HepG2 (cell line): ENCODE data around the gene GRK5. TPM values are rescaled to one million over a fixed set of nuclear protein-coding genes. Genes with fewer than 3 reads are reported as not detected.

Experiments
- ARNT2 ChIP-seq: sonication (generic); formaldehyde crosslinking; IDR thresholded peaks from 2 replicates; pipeline ENCODE4 v1.8.0; 2022; ENCODE audit warnings: mild to moderate bottlenecking, low read depth, missing genetic modification reagents, moderate library complexity
- CC2D1A ChIP-seq: sonication (generic); formaldehyde crosslinking; IDR thresholded peaks from 2 replicates; pipeline ENCODE4 v1.8.1; 2023; ENCODE audit warnings: mild to moderate bottlenecking, missing genetic modification reagents
- CEBPB ChIP-seq: IDR thresholded peaks from 2 replicates; pipeline ENCODE4 v1.6.1; 2011; ENCODE audit warnings: low read depth, low read length, improper control_type of control experiment, borderline replicate concordance
- CREM ChIP-seq, 2 experiments: sonication (generic) in 1 of 2; formaldehyde crosslinking in 1 of 2; IDR thresholded peaks; 2 replicates each; pipeline versions ENCODE4 v1.4.0 to v1.6.1; 2016 to 2020; ENCODE audit warnings: antibody characterized with exemption in 1 of 2, mild to moderate bottlenecking in 1 of 2, missing genetic modification reagents in 1 of 2
- ETV5 ChIP-seq: IDR thresholded peaks from 2 replicates; pipeline ENCODE4 v1.6.1; 2018; ENCODE audit warnings: missing biosample characterization, missing genetic modification reagents, inconsistent platforms, borderline replicate concordance
- FOSL2 ChIP-seq: sonication (generic); formaldehyde crosslinking; IDR thresholded peaks from 2 replicates; pipeline ENCODE4 v1.4.0; 2020; ENCODE audit warnings: missing genetic modification reagents
- FOXA3 ChIP-seq: IDR thresholded peaks from 2 replicates; pipeline ENCODE4 v1.6.1; 2016; ENCODE audit warnings: missing genetic modification reagents, missing compliant biosample characterization
- GATAD2A ChIP-seq: IDR thresholded peaks from 2 replicates; pipeline ENCODE4 v1.6.1; 2016
- HNRNPLL ChIP-seq: fragments of 200-400 bp; formaldehyde crosslinking; IDR thresholded peaks from 2 replicates; pipeline ENCODE4 v1.6.1; 2017; ENCODE audit warnings: mild to moderate bottlenecking, low read depth, low read length; ENCODE audit not compliant: poor library complexity, severe bottlenecking
- MED1 ChIP-seq: sonication (generic); formaldehyde crosslinking; IDR thresholded peaks from 2 replicates; pipeline ENCODE4 v1.4.0; 2020; ENCODE audit warnings: missing genetic modification reagents
- MXI1 ChIP-seq: IDR thresholded peaks from 3 replicates; pipeline ENCODE4 v1.6.1; 2012; ENCODE audit warnings: low read depth, low read length, inconsistent platforms, borderline replicate concordance
- RARA ChIP-seq: IDR thresholded peaks from 2 replicates; pipeline ENCODE4 v1.6.1; 2016; ENCODE audit warnings: missing genetic modification reagents, missing compliant biosample characterization
- RBM22 ChIP-seq: fragments of 200-400 bp; formaldehyde crosslinking; optimal IDR thresholded peaks from 2 replicates; pipeline ENCODE3; 2017; ENCODE audit warnings: mild to moderate bottlenecking, low read length, moderate library complexity
- SAP130 ChIP-seq: IDR thresholded peaks from 2 replicates; pipeline ENCODE4 v1.6.1; 2016; ENCODE audit warnings: low read depth
- SYNCRIP ChIP-seq: fragments of 200-400 bp; formaldehyde crosslinking; IDR thresholded peaks from 2 replicates; pipeline ENCODE4 v1.6.1; 2018; ENCODE audit warnings: mild to moderate bottlenecking, low read depth, low read length; ENCODE audit not compliant: insufficient read depth
- ZC3H4 ChIP-seq: sonication (generic); formaldehyde crosslinking; IDR thresholded peaks from 2 replicates; pipeline ENCODE4 v1.4.0; 2020; ENCODE audit warnings: missing genetic modification reagents, borderline replicate concordance
- ZFP1 ChIP-seq: IDR thresholded peaks from 2 replicates; pipeline ENCODE4 v1.6.1; 2016
- ZNF460 ChIP-seq: sonication (generic); formaldehyde crosslinking; IDR thresholded peaks from 2 replicates; pipeline ENCODE4 v1.5.1; 2020; ENCODE audit warnings: missing genetic modification reagents, mild to moderate bottlenecking, borderline replicate concordance
- polyA plus RNA-seq, 8 experiments: library from polyadenylated mRNA; depleted of rRNA in 3 of 8; stranded (reverse) in 7 of 8; unstranded in 1 of 8; fragments of >200 nt; fragmentation: Illumina TruSeq in 4 of 8; extraction: Trizol in 4 of 8; gene quantifications; 2 replicates each; pipeline versions ENCODE4 v1.2.1 to v1.2.3, GENCODE V29; 2011 to 2016; ENCODE audit warnings: low read depth in 4 of 8, missing spikeins in 1 of 8, mixed read lengths in 1 of 8; ENCODE audit not compliant: insufficient read depth in 1 of 8
- total RNA-seq, 5 experiments: library from RNA; depleted of rRNA; stranded (reverse); fragments of >200 nt; fragmentation: Illumina TruSeq; extraction: Trizol; gene quantifications; 2 replicates each; pipeline ENCODE4 v1.2.3, GENCODE V29; 2016; ENCODE audit warnings: low read depth in 1 of 5
- TF ChIP-seq, protein P1 (sequence below): sonication (generic); IDR thresholded peaks from 2 replicates; pipeline ENCODE4 v1.6.1; 2016; ENCODE audit warnings: low read depth, borderline replicate concordance
- TF ChIP-seq, protein P2 (sequence below): sonication (generic); formaldehyde crosslinking; IDR thresholded peaks from 2 replicates; pipeline ENCODE4 v1.5.1; 2020; ENCODE audit warnings: mild to moderate bottlenecking, missing genetic modification reagents, borderline replicate concordance
- TF ChIP-seq, protein P3 (sequence below): IDR thresholded peaks from 2 replicates; pipeline ENCODE4 v1.6.1; 2012; ENCODE audit warnings: low read length, improper control_type of control experiment
- TF ChIP-seq, protein P4 (sequence below): IDR thresholded peaks from 2 replicates; pipeline ENCODE4 v1.6.1; 2016; ENCODE audit warnings: missing biosample characterization, missing genetic modification reagents, low read depth
- TF ChIP-seq, protein P5 (sequence below): sonication (generic); formaldehyde crosslinking; IDR thresholded peaks from 2 replicates; pipeline ENCODE4 v1.4.0; 2020; ENCODE audit warnings: missing genetic modification reagents, borderline replicate concordance

Gene GRK5
- total and polyA plus RNA-seq, 2 of the 13 experiments (the other 11 are each of a cell fraction or from before 2014, with no cell fraction given): 10.4 to 12.6 TPM

DNA sequence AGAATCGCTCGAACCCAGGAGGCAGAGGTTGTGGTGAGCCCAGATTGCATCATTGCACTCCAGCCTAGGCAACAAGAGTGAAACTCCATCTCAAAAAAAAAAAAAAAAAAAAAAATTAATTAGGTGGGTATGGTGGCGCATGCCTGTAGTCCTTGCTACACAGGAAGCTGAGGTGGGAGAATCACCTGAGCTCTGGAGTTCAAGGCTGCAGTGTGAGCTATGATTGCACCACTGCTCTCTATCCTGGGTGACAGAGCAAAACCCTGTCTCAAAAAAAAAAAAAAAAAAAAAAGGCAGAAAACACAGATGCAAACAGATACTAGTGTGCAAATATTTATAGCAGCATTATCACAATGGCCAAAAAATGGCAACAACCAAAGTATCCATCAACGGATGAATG, 200.7 kb downstream of the GRK5 start (continued):
- TF ChIP-seq ARNT2 (no peak), CC2D1A (CRISPR knock-in tag) (no peak), MXI1 (no peak), RARA (CRISPR knock-in tag) (peak; percentile 76), HNRNPLL (no peak), ZC3H4 (no peak), FOXA3 (CRISPR knock-in tag) (0 out of 2 replicates have a peak, but pooled peaks have one; percentile 8), ZNF460 (CRISPR knock-in tag) (peak; percentile 46; the same call in 1 of the 2 replicates), ETV5 (CRISPR knock-in tag) (peak; percentile 40; the same call in 1 of the 2 replicates), RBM22 (no peak), GATAD2A (CRISPR knock-in tag) (0 out of 2 replicates have a peak, but pooled peaks have one; percentile 32), MED1 (peak; percentile 65; the same call in 1 of the 2 replicates), CEBPB (peak; percentile 59; the same call in 1 of the 2 replicates), SYNCRIP (no peak), FOSL2 (CRISPR knock-in tag) (0 out of 2 replicates have a peak, but pooled peaks have one; percentile 13), CREM (IDR thresholded peaks at IDR 0.05) (0 out of 2 replicates have a peak, but pooled peaks have one; percentile 22), CREM (CRISPR knock-in tag; IDR thresholded peaks at IDR 0.05) (no peak), ZFP1 (CRISPR knock-in tag) (no peak), SAP130 (CRISPR knock-in tag) (peak; percentile 37; the same call in 1 of the 2 replicates)
- TF ChIP-seq, protein P1, sequence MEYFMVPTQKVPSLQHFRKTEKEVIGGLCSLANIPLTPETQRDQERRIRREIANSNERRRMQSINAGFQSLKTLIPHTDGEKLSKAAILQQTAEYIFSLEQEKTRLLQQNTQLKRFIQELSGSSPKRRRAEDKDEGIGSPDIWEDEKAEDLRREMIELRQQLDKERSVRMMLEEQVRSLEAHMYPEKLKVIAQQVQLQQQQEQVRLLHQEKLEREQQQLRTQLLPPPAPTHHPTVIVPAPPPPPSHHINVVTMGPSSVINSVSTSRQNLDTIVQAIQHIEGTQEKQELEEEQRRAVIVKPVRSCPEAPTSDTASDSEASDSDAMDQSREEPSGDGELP: peak; percentile 31; the same call in 1 of the 2 replicates
- TF ChIP-seq, protein P2, sequence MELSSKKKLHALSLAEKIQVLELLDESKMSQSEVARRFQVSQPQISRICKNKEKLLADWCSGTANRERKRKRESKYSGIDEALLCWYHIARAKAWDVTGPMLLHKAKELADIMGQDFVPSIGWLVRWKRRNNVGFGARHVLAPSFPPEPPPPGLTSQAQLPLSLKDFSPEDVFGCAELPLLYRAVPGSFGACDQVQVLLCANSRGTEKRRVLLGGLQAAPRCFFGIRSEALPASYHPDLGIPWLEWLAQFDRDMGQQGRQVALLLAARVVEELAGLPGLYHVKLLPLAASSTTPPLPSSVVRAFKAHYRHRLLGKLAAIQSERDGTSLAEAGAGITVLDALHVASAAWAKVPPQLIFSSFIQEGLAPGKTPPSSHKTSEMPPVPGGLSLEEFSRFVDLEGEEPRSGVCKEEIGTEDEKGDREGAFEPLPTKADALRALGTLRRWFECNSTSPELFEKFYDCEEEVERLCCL (CRISPR knock-in tag): no peak
- TF ChIP-seq, protein P3, sequence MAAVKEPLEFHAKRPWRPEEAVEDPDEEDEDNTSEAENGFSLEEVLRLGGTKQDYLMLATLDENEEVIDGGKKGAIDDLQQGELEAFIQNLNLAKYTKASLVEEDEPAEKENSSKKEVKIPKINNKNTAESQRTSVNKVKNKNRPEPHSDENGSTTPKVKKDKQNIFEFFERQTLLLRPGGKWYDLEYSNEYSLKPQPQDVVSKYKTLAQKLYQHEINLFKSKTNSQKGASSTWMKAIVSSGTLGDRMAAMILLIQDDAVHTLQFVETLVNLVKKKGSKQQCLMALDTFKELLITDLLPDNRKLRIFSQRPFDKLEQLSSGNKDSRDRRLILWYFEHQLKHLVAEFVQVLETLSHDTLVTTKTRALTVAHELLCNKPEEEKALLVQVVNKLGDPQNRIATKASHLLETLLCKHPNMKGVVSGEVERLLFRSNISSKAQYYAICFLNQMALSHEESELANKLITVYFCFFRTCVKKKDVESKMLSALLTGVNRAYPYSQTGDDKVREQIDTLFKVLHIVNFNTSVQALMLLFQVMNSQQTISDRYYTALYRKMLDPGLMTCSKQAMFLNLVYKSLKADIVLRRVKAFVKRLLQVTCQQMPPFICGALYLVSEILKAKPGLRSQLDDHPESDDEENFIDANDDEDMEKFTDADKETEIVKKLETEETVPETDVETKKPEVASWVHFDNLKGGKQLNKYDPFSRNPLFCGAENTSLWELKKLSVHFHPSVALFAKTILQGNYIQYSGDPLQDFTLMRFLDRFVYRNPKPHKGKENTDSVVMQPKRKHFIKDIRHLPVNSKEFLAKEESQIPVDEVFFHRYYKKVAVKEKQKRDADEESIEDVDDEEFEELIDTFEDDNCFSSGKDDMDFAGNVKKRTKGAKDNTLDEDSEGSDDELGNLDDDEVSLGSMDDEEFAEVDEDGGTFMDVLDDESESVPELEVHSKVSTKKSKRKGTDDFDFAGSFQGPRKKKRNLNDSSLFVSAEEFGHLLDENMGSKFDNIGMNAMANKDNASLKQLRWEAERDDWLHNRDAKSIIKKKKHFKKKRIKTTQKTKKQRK: no peak
- TF ChIP-seq, protein P4, sequence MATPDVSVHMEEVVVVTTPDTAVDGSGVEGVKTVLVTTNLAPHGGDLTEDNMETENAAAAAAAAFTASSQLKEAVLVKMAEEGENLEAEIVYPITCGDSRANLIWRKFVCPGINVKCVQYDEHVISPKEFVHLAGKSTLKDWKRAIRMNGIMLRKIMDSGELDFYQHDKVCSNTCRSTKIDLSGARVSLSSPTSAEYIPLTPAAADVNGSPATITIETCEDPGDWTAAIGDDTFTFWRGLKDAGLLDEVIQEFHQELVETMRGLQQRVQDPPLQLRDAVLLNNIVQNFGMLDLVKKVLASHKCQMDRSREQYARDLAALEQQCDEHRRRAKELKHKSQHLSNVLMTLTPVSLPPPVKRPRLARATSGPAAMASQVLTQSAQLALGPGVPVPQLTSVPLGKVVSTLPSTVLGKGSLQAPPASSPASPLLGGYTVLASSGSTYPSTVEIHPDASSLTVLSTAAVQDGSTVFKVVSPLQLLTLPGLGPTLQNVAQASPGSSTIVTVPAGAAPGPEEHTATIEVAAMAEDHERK (CRISPR knock-in tag): no peak
- TF ChIP-seq, protein P5, sequence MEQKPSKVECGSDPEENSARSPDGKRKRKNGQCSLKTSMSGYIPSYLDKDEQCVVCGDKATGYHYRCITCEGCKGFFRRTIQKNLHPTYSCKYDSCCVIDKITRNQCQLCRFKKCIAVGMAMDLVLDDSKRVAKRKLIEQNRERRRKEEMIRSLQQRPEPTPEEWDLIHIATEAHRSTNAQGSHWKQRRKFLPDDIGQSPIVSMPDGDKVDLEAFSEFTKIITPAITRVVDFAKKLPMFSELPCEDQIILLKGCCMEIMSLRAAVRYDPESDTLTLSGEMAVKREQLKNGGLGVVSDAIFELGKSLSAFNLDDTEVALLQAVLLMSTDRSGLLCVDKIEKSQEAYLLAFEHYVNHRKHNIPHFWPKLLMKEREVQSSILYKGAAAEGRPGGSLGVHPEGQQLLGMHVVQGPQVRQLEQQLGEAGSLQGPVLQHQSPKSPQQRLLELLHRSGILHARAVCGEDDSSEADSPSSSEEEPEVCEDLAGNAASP: peak; percentile 55; the same call in 1 of the 2 replicates
